ENCODE measurements around the gene IL18BP. TPM values are rescaled to one million over a fixed set of nuclear protein-coding genes. Genes with fewer than 3 reads are reported as not detected.

IL18BP gene
- 1.9 and 2.0 TPM in 2 replicates for total RNA-seq

GRCh38 chr11:71998649-71999310 lies at the start of gene IL18BP:
Gene IL18BP, plus strand, starts transcription at chr11:71998909. Its CDS starts 1,076 bp downstream, at chr11:71999985.

Other genes with a start within 250 kb of the IL18BP start
- not detected in 2 replicates for gene DEFB108B, start 165.7 kb upstream of the IL18BP start, total RNA-seq
- gene DEFB131B, start 120.5 kb upstream of the IL18BP start, total RNA-seq, result not detected in 2 replicates
- gene XNDC1N, start 70.3 kb upstream of the IL18BP start, total RNA-seq, result 8.1 and 10.1 TPM in 2 replicates
- 27.4 and 39.6 TPM in 2 replicates for gene RNF121, start 69.9 kb upstream of the IL18BP start, total RNA-seq
- gene NUMA1, start 81.6 kb downstream of the IL18BP start, total RNA-seq, result 170 and 206 TPM in 2 replicates
- gene LRRC51, start 81.9 kb downstream of the IL18BP start, total RNA-seq, result 2.5 and 5.3 TPM in 2 replicates
- 105 and 127 TPM in 2 replicates for gene LAMTOR1, start 104.4 kb downstream of the IL18BP start, total RNA-seq
- not detected in 2 replicates for gene TOMT, start 107.0 kb downstream of the IL18BP start, total RNA-seq
- gene ANAPC15, start 113.8 kb downstream of the IL18BP start, total RNA-seq, result 29.9 and 49.2 TPM in 2 replicates
- 3.8 and 11.1 TPM in 2 replicates for gene FOLR3, start 136.8 kb downstream of the IL18BP start, total RNA-seq
- gene FOLR1, start 193.2 kb downstream of the IL18BP start, total RNA-seq, result 0.12 TPM in 1 of 2 replicates, not detected in the other
- not detected in 2 replicates for gene FOLR2, start 217.9 kb downstream of the IL18BP start, total RNA-seq
- 58.9 and 83.4 TPM in 2 replicates for gene INPPL1, start 225.9 kb downstream of the IL18BP start, total RNA-seq
- not detected in 2 replicates for gene PHOX2A, start 245.3 kb downstream of the IL18BP start, total RNA-seq

Data from uterine smooth muscle cell (primary cell).